GM23338 (cell line): ENCODE measurements around the gene ETF1. TPM values are rescaled to one million over a fixed set of nuclear protein-coding genes. Genes with fewer than 3 reads are reported as not detected.

Experiments
- ATAC-seq: fragments of 200-7000 bp; cut with Tn5 transposase; 3 replicates; pipeline ENCODE4 v1.9.1; 2020
- DNase-seq: peaks from one replicate; pipeline ENCODE4 v3.0.0-alpha.2; 2015; ENCODE audit warnings: low spot score
- H2AFZ ChIP-seq: fragments of 200-600 bp; sonication (generic); 2 replicates; pipeline ENCODE4 v1.8.0; 2016; ENCODE audit warnings: antibody characterized with exemption, mild to moderate bottlenecking, moderate library complexity
- H3F3A ChIP-seq: fragments of 200-600 bp; sonication (generic); replicated peaks from 2 replicates; pipeline ENCODE4 v1.8.0; 2017; ENCODE audit warnings: antibody characterized with exemption, mixed run types, low read depth
- H3K27ac ChIP-seq: fragments of 200-600 bp; sonication (generic); 2 replicates; pipeline ENCODE4 v1.6.1; 2016; ENCODE audit warnings: low read depth
- H3K27me3 ChIP-seq: fragments of 200-600 bp; sonication (generic); 2 replicates; pipeline ENCODE4 v1.8.0; 2016; ENCODE audit warnings: mild to moderate bottlenecking, mixed run types, moderate library complexity; ENCODE audit not compliant: insufficient read depth
- H3K36me3 ChIP-seq: fragments of 200-600 bp; sonication (generic); 2 replicates; pipeline ENCODE4 v1.8.0; 2016; ENCODE audit warnings: mild to moderate bottlenecking; ENCODE audit not compliant: insufficient read depth
- H3K4me1 ChIP-seq: fragments of 200-600 bp; sonication (generic); 2 replicates; pipeline ENCODE4 v1.8.0; 2016; ENCODE audit warnings: mild to moderate bottlenecking, moderate library complexity; ENCODE audit not compliant: insufficient read depth
- H3K4me2 ChIP-seq: fragments of 200-600 bp; sonication (generic); 2 replicates; pipeline ENCODE4 v1.7.1; 2017; ENCODE audit warnings: mixed run types
- H3K4me3 ChIP-seq: fragments of 200-600 bp; sonication (generic); 2 replicates; pipeline ENCODE4 v1.6.1; 2016; ENCODE audit warnings: mixed run types
- H3K79me2 ChIP-seq: fragments of 200-600 bp; sonication (generic); replicated peaks from 2 replicates; pipeline ENCODE4 v1.8.0; 2017; ENCODE audit warnings: mild to moderate bottlenecking; ENCODE audit not compliant: insufficient read depth
- H3K9me2 ChIP-seq: fragments of 200-600 bp; sonication (generic); 2 replicates; pipeline ENCODE4 v1.8.0; 2017; ENCODE audit not compliant: insufficient read depth
- H4K20me1 ChIP-seq: fragments of 200-600 bp; sonication (generic); replicated peaks from 2 replicates; pipeline ENCODE4 v1.8.0; 2017; ENCODE audit warnings: mild to moderate bottlenecking; ENCODE audit not compliant: insufficient read depth
- H3K27ac Mint-ChIP-seq: 2 replicates; pipeline ENCODE4 v1.8.0; 2020; ENCODE audit warnings: inconsistent platforms, mild to moderate bottlenecking, moderate library complexity, mixed read lengths
- H3K27me3 Mint-ChIP-seq: 3 replicates; pipeline ENCODE4 v1.8.0; 2022; ENCODE audit warnings: low read depth, mild to moderate bottlenecking, moderate library complexity, mixed read lengths, inconsistent platforms; ENCODE audit not compliant: insufficient read depth, poor library complexity
- H3K36me3 Mint-ChIP-seq: 3 replicates; pipeline ENCODE4 v1.8.0; 2021; ENCODE audit warnings: low read depth, mild to moderate bottlenecking, inconsistent platforms, moderate library complexity, mixed read lengths
- H3K4me1 Mint-ChIP-seq: 3 replicates; pipeline ENCODE4 v1.8.0; 2020; ENCODE audit warnings: mild to moderate bottlenecking, inconsistent platforms, mixed read lengths
- H3K4me3 Mint-ChIP-seq: 3 replicates; pipeline ENCODE4 v1.8.0; 2021; ENCODE audit warnings: moderate library complexity, mild to moderate bottlenecking, inconsistent platforms, mixed read lengths
- H3K9me3 Mint-ChIP-seq: 3 replicates; pipeline ENCODE4 v1.8.0; 2020; ENCODE audit warnings: moderate library complexity, mild to moderate bottlenecking, inconsistent platforms, mixed read lengths
- CREB1 ChIP-seq: fragments of 250-450 bp; sonication (Bioruptor Pico); IDR thresholded peaks from 2 replicates; pipeline ENCODE4 v1.5.0; 2020; ENCODE audit warnings: low read depth, mild to moderate bottlenecking, moderate library complexity
- EZH2 ChIP-seq: fragments of 200-600 bp; sonication (generic); IDR thresholded peaks from one replicate; pipeline ENCODE4 v1.8.0; 2017; ENCODE audit warnings: antibody characterized with exemption, mild to moderate bottlenecking, low read depth; ENCODE audit not compliant: unreplicated experiment
- EZH2phosphoT487 ChIP-seq: fragments of 200-600 bp; sonication (generic); IDR thresholded peaks from one replicate; pipeline ENCODE4 v1.8.1; 2018; ENCODE audit warnings: antibody characterized with exemption; ENCODE audit not compliant: unreplicated experiment
- JUNB ChIP-seq: IDR thresholded peaks from one replicate; pipeline ENCODE4 v1.6.1; 2016; ENCODE audit warnings: antibody characterized with exemption; ENCODE audit not compliant: unreplicated experiment
- NANOG ChIP-seq: IDR thresholded peaks from 2 replicates; pipeline ENCODE4 v1.6.1; 2016; ENCODE audit warnings: antibody characterized with exemption, borderline replicate concordance
- POLR2AphosphoS5 ChIP-seq: IDR thresholded peaks from 2 replicates; pipeline ENCODE4 v1.6.1; 2016; ENCODE audit warnings: antibody characterized with exemption, low read depth
- STAT1 ChIP-seq: IDR thresholded peaks from one replicate; pipeline ENCODE4 v1.6.1; 2016; ENCODE audit warnings: antibody characterized with exemption; ENCODE audit not compliant: unreplicated experiment
- ZNF114 ChIP-seq: fragments of 250-450 bp; sonication (Bioruptor Pico); IDR thresholded peaks from 2 replicates; pipeline ENCODE4 v1.5.0; 2020; ENCODE audit warnings: mild to moderate bottlenecking, moderate library complexity
- ZNF331 ChIP-seq: fragments of 250-450 bp; sonication (Bioruptor Pico); IDR thresholded peaks from 2 replicates; pipeline ENCODE4 v1.5.0; 2020; ENCODE audit warnings: low read depth, mild to moderate bottlenecking, moderate library complexity
- polyA plus RNA-seq: library from polyadenylated mRNA; unstranded; fragments of >200 nt; fragmentation: Nextera tagmentation; extraction: Ambion mirVana; gene quantifications from 2 replicates; pipeline ENCODE4 v1.2.1, GENCODE V29; 2016
- total RNA-seq: library from RNA; depleted of rRNA; stranded (reverse); fragments of >200 nt; shearing (Covaris generic); gene quantifications from 2 replicates; pipeline ENCODE4 v1.2.3, GENCODE V29; 2014
- TF ChIP-seq, protein P1 (sequence below): fragments of 250-450 bp; sonication (Bioruptor Pico); IDR thresholded peaks from 2 replicates; pipeline ENCODE4 v1.5.0; 2020; ENCODE audit warnings: mild to moderate bottlenecking, moderate library complexity
- TF ChIP-seq, protein P2 (sequence below): IDR thresholded peaks from one replicate; pipeline ENCODE4 v1.6.1; 2018; ENCODE audit warnings: antibody characterized with exemption; ENCODE audit not compliant: unreplicated experiment
- TF ChIP-seq, protein P3 (sequence below), 2 experiments: fragments of 200-600 bp in 1 of 2; sonication (generic) in 1 of 2; conservative IDR thresholded peaks; 2 replicates each; pipeline versions ENCODE4 v1.5.1 to v1.6.1; 2016 to 2017; ENCODE audit warnings: antibody characterized with exemption in 2 of 2, low read depth in 2 of 2, mild to moderate bottlenecking in 2 of 2, moderate library complexity in 1 of 2
- TF ChIP-seq, protein P4 (sequence below): IDR thresholded peaks from 2 replicates; pipeline ENCODE4 v1.6.1; 2016; ENCODE audit warnings: antibody characterized with exemption

ETF1 gene
- total and polyA plus RNA-seq, 2 experiments from 2014 or later: 68.9 to 136 TPM

DNA sequence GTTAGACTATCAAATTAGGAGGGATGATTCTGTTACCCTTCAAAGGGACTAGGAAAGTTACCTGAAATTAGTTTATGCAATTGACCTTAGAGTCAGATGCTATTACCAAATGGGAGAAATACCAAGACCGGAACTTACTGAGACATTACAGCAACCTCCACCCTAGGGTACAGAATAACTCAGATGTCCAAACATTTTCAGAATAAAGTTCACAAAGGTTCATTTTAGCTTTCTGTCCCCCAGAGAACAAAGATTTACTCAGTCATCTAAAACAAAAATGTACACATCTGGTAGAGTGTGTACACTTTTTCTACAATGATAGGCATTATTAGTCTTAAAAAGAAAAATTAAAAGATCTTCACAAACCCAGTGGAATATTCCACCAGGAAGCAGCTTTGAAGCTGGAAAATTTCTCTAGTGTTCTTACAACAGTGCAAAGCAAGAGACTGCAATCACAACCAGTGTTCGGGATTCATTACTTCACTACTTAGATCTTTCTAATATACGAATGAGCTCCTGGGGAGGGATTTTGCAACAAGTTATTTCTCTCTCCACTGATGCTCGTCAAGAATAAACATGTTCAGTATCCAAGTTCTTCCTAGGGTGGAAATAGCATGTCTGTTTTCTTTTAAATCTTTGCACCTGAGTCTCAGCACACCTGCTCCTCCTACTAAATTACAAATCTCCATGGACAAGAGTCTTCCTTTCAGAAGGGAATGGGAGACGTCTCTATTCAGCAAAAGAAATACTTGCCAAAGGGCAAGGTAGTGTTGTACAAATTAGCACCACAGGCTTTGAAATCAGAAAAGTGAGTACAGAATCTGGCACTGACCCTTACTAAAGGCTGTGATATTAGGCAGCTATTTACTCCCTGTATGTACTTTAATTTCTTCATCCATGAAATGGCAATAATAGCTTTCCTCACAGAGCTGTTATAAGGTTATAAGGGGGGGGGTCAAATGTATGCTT is 8.8 kb downstream of the ETF1 start:
- Mint-ChIP-seq H3K4me1 (peaks cover 16% of the 10 kb centered on the region), H3K4me3 (no peak overlapping the region), H3K27ac (no peak overlapping the region), H3K9me3 (no peaks in the 10 kb centered on the region), H3K27me3 (peaks cover 4% of the 10 kb centered on the region), H3K36me3 (peaks cover 68% of the 10 kb centered on the region; the same call in 2 of the 3 replicates)
- Histone ChIP-seq H3K4me2 (no peak overlapping the region), H3K79me2 (peaks cover 100% of the 10 kb centered on the region), H3K36me3 (peaks cover 1% of the 10 kb centered on the region; the same call in 1 of the 2 replicates), H3K4me3 (no peak overlapping the region), H3K9me2 (no peaks in the 10 kb centered on the region), H2AFZ (no peak overlapping the region), H3K4me1 (no peaks in the 10 kb centered on the region), H4K20me1 (peaks cover 71% of the 10 kb centered on the region), H3K27me3 (no peaks in the 10 kb centered on the region), H3K27ac (no peak overlapping the region), H3F3A (0 out of 2 replicates have a peak, but pooled peaks cover 4% of the 10 kb centered on the region)
- TF ChIP-seq EZH2 (no peak), JUNB (no peak), CREB1 (CRISPR knock-in tag) (no peak), POLR2AphosphoS5 (no peak), ZNF114 (CRISPR knock-in tag) (no peak), ZNF331 (CRISPR knock-in tag) (no peak), NANOG (no peak), EZH2phosphoT487 (no peak), STAT1 (no peak)
- TF ChIP-seq, protein P1, sequence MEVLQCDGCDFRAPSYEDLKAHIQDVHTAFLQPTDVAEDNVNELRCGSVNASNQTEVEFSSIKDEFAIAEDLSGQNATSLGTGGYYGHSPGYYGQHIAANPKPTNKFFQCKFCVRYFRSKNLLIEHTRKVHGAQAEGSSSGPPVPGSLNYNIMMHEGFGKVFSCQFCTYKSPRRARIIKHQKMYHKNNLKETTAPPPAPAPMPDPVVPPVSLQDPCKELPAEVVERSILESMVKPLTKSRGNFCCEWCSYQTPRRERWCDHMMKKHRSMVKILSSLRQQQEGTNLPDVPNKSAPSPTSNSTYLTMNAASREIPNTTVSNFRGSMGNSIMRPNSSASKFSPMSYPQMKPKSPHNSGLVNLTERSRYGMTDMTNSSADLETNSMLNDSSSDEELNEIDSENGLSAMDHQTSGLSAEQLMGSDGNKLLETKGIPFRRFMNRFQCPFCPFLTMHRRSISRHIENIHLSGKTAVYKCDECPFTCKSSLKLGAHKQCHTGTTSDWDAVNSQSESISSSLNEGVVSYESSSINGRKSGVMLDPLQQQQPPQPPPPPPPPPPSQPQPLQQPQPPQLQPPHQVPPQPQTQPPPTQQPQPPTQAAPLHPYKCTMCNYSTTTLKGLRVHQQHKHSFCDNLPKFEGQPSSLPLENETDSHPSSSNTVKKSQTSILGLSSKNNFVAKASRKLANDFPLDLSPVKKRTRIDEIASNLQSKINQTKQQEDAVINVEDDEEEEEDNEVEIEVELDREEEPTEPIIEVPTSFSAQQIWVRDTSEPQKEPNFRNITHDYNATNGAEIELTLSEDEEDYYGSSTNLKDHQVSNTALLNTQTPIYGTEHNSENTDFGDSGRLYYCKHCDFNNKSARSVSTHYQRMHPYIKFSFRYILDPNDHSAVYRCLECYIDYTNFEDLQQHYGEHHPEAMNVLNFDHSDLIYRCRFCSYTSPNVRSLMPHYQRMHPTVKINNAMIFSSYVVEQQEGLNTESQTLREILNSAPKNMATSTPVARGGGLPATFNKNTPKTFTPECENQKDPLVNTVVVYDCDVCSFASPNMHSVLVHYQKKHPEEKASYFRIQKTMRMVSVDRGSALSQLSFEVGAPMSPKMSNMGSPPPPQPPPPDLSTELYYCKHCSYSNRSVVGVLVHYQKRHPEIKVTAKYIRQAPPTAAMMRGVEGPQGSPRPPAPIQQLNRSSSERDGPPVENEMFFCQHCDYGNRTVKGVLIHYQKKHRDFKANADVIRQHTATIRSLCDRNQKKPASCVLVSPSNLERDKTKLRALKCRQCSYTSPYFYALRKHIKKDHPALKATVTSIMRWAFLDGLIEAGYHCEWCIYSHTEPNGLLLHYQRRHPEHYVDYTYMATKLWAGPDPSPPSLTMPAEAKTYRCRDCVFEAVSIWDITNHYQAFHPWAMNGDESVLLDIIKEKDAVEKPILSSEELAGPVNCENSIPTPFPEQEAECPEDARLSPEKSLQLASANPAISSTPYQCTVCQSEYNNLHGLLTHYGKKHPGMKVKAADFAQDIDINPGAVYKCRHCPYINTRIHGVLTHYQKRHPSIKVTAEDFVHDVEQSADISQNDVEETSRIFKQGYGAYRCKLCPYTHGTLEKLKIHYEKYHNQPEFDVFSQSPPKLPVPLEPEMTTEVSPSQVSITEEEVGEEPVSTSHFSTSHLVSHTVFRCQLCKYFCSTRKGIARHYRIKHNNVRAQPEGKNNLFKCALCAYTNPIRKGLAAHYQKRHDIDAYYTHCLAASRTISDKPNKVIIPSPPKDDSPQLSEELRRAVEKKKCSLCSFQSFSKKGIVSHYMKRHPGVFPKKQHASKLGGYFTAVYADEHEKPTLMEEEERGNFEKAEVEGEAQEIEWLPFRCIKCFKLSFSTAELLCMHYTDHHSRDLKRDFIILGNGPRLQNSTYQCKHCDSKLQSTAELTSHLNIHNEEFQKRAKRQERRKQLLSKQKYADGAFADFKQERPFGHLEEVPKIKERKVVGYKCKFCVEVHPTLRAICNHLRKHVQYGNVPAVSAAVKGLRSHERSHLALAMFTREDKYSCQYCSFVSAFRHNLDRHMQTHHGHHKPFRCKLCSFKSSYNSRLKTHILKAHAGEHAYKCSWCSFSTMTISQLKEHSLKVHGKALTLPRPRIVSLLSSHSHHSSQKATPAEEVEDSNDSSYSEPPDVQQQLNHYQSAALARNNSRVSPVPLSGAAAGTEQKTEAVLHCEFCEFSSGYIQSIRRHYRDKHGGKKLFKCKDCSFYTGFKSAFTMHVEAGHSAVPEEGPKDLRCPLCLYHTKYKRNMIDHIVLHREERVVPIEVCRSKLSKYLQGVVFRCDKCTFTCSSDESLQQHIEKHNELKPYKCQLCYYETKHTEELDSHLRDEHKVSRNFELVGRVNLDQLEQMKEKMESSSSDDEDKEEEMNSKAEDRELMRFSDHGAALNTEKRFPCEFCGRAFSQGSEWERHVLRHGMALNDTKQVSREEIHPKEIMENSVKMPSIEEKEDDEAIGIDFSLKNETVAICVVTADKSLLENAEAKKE: no peak
- TF ChIP-seq, protein P2, sequence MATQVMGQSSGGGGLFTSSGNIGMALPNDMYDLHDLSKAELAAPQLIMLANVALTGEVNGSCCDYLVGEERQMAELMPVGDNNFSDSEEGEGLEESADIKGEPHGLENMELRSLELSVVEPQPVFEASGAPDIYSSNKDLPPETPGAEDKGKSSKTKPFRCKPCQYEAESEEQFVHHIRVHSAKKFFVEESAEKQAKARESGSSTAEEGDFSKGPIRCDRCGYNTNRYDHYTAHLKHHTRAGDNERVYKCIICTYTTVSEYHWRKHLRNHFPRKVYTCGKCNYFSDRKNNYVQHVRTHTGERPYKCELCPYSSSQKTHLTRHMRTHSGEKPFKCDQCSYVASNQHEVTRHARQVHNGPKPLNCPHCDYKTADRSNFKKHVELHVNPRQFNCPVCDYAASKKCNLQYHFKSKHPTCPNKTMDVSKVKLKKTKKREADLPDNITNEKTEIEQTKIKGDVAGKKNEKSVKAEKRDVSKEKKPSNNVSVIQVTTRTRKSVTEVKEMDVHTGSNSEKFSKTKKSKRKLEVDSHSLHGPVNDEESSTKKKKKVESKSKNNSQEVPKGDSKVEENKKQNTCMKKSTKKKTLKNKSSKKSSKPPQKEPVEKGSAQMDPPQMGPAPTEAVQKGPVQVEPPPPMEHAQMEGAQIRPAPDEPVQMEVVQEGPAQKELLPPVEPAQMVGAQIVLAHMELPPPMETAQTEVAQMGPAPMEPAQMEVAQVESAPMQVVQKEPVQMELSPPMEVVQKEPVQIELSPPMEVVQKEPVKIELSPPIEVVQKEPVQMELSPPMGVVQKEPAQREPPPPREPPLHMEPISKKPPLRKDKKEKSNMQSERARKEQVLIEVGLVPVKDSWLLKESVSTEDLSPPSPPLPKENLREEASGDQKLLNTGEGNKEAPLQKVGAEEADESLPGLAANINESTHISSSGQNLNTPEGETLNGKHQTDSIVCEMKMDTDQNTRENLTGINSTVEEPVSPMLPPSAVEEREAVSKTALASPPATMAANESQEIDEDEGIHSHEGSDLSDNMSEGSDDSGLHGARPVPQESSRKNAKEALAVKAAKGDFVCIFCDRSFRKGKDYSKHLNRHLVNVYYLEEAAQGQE: no peak
- TF ChIP-seq, protein P3, sequence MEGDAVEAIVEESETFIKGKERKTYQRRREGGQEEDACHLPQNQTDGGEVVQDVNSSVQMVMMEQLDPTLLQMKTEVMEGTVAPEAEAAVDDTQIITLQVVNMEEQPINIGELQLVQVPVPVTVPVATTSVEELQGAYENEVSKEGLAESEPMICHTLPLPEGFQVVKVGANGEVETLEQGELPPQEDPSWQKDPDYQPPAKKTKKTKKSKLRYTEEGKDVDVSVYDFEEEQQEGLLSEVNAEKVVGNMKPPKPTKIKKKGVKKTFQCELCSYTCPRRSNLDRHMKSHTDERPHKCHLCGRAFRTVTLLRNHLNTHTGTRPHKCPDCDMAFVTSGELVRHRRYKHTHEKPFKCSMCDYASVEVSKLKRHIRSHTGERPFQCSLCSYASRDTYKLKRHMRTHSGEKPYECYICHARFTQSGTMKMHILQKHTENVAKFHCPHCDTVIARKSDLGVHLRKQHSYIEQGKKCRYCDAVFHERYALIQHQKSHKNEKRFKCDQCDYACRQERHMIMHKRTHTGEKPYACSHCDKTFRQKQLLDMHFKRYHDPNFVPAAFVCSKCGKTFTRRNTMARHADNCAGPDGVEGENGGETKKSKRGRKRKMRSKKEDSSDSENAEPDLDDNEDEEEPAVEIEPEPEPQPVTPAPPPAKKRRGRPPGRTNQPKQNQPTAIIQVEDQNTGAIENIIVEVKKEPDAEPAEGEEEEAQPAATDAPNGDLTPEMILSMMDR (conservative IDR thresholded peaks at IDR 0.05; ENCODE audit: low read depth in 2 of 2): no peak
- TF ChIP-seq, protein P4, sequence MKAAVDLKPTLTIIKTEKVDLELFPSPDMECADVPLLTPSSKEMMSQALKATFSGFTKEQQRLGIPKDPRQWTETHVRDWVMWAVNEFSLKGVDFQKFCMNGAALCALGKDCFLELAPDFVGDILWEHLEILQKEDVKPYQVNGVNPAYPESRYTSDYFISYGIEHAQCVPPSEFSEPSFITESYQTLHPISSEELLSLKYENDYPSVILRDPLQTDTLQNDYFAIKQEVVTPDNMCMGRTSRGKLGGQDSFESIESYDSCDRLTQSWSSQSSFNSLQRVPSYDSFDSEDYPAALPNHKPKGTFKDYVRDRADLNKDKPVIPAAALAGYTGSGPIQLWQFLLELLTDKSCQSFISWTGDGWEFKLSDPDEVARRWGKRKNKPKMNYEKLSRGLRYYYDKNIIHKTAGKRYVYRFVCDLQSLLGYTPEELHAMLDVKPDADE: no peak
- no peak for ATAC-seq
- DNase-seq: no peak
